Type B pancreatic cell (in vitro differentiated cells): ENCODE data around the gene STAG2. TPM values are rescaled to one million over a fixed set of nuclear protein-coding genes. Genes with fewer than 3 reads are reported as not detected.

Experiments used
- DNase-seq: peaks from one replicate; pipeline ENCODE4 v3.0.0; 2021; ENCODE audit warnings: mixed read lengths; ENCODE audit not compliant: unreplicated experiment; ENCODE audit errors: extremely low spot score
- H3K27ac Mint-ChIP-seq: 2 replicates; pipeline ENCODE4 v1.8.0; 2021; ENCODE audit warnings: mild to moderate bottlenecking, mixed read lengths
- H3K27me3 Mint-ChIP-seq: 2 replicates; pipeline ENCODE4 v1.8.0; 2021; ENCODE audit warnings: mixed read lengths
- H3K36me3 Mint-ChIP-seq: 2 replicates; pipeline ENCODE4 v1.8.0; 2021; ENCODE audit warnings: mixed read lengths
- H3K4me1 Mint-ChIP-seq: one replicate; pipeline ENCODE4 v1.8.0; 2021; ENCODE audit warnings: mixed read lengths; ENCODE audit not compliant: unreplicated experiment
- H3K4me3 Mint-ChIP-seq: 2 replicates; pipeline ENCODE4 v1.8.0; 2021; ENCODE audit warnings: mild to moderate bottlenecking, mixed read lengths
- H3K9me3 Mint-ChIP-seq: 2 replicates; pipeline ENCODE4 v1.8.0; 2021; ENCODE audit warnings: mixed read lengths
- total RNA-seq: library from RNA; stranded (reverse); gene quantifications from 2 replicates; pipeline ENCODE4 v1.2.1, GENCODE V29; 2021; ENCODE audit warnings: low replicate concordance
- TF ChIP-seq, protein P1 (sequence below): fragments of 200-600 bp; sonication (generic); conservative IDR thresholded peaks from 2 replicates; pipeline ENCODE4 v1.5.0; 2021; ENCODE audit warnings: antibody characterized with exemption, mild to moderate bottlenecking

Gene STAG2
- total RNA-seq, 1 donor from 2014 or later, result 62.5 TPM

DNA sequence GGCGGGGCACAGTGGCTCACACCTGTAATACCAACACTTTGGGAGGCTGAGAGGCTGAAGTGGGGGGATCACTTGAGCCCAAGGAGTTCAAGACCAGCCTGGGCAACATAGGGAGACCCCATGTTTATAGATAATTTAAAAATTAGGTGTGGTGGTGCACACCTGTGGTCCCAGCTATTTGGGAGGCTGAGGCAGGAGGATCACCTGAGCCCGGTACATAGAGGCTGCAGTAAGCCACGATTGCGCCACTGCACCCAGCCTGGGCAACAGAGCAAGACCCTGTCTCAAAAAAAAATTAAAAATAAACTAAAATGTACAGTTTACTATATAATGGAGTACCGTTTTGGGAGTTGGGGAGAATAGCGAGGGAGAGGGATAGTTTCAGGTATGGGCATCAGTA lies 4.2 kb downstream of the STAG2 start:
- Mint-ChIP-seq H3K27me3 (peaks cover 3% of the 10 kb centered on the region), H3K27ac (no peak overlapping the region), H3K4me1 (peaks cover 13% of the 10 kb centered on the region), H3K36me3 (peaks cover 13% of the 10 kb centered on the region), H3K9me3 (peaks cover 2% of the 10 kb centered on the region), H3K4me3 (no peak overlapping the region)
- DNase-seq, result no peak
- TF ChIP-seq, protein P1, sequence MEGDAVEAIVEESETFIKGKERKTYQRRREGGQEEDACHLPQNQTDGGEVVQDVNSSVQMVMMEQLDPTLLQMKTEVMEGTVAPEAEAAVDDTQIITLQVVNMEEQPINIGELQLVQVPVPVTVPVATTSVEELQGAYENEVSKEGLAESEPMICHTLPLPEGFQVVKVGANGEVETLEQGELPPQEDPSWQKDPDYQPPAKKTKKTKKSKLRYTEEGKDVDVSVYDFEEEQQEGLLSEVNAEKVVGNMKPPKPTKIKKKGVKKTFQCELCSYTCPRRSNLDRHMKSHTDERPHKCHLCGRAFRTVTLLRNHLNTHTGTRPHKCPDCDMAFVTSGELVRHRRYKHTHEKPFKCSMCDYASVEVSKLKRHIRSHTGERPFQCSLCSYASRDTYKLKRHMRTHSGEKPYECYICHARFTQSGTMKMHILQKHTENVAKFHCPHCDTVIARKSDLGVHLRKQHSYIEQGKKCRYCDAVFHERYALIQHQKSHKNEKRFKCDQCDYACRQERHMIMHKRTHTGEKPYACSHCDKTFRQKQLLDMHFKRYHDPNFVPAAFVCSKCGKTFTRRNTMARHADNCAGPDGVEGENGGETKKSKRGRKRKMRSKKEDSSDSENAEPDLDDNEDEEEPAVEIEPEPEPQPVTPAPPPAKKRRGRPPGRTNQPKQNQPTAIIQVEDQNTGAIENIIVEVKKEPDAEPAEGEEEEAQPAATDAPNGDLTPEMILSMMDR, result no peak

DNA sequence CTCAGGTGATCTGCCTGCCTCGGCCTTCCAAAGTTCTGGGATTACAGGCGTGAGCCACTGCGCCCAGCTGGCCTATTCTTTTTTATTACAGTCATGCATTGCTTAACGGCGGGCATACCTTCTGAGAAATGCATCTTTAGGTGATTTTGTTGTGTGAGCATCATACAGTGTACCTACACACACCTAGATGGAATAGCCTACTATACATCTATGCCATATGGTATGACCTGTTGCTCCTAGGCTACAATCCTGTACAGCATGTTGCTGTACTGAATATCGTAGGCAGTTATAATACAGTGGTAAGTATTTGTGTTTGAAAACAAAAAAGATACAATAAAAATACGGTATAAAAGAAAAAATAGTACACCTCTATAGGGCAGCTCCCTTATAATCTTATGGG lies 6.0 kb downstream of the STAG2 start:
- peaks cover 15% of the 10 kb centered on the region for H3K36me3 Mint-ChIP-seq
- no peak overlapping the region for H3K27ac Mint-ChIP-seq

DNA sequence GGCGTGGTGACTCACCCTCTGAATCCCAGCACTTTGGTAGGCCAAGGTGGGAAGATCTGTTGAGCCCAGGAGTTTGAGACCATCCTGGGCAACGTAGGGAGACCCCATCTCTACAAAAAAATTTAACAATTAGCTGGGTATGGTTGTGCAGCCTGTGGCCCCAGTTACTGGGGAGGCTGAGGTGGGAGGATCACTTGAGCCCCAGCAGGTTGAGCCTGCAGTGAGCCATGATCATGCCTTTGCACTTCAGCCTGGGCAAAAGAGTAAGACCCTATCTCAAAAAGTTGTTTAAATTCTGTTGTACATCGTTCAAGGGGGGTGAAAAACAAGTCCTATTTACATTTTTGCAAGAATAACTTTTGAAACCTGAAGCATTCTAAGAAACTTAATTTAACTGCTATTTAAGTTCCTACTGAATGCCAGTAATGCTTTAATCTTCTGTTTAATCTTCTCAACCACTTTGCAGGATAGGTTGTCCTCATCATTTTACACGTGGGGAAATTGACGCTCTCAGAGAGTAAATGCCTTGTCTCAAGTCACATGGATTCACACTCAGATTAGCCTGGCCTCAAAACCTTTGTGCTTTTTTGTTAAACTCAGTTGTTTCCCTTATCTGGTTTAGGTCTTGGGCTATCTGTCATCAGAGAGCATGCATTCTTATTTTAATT lies 7.0 kb downstream of the STAG2 start:
- Mint-ChIP-seq H3K9me3 (peaks cover 4% of the 10 kb centered on the region), H3K27me3 (no peaks in the 10 kb centered on the region)

More for the DNA sequence above, 6.0 kb downstream of the STAG2 start:
- Mint-ChIP-seq H3K27me3 (peaks cover 3% of the 10 kb centered on the region), H3K4me3 (no peak overlapping the region), H3K4me1 (peaks cover 16% of the 10 kb centered on the region), H3K9me3 (peaks cover 4% of the 10 kb centered on the region)
- no peak for DNase-seq
- TF ChIP-seq, protein P1, result no peak

DNA sequence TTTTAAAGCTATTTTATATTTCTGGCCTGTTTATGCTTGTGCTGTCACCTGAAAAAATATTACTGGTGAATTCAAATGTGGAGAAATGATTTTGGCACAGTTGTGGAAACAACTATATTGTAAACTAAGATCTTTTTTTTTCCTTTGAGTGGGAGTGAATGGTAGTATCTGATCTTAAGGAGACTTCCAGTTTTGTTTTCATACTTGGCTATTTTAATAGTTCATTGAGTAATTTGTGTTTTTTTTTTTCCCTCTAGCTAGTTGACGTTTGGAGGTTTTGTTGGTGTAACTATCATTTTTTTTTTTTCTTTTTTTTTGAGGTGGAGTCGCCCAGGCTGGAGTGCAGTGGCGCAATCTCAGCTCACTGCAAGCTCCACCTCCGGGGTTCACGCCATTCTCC lies 10.5 kb downstream of the STAG2 start:
- Mint-ChIP-seq H3K27me3 (no peaks in the 10 kb centered on the region), H3K9me3 (peaks cover 4% of the 10 kb centered on the region), H3K27ac (no peak overlapping the region), H3K36me3 (peaks cover 9% of the 10 kb centered on the region), H3K4me3 (no peak overlapping the region), H3K4me1 (peaks cover 13% of the 10 kb centered on the region)
- DNase-seq, result no peak
- TF ChIP-seq, protein P1, result no peak

More for the DNA sequence above, 7.0 kb downstream of the STAG2 start:
- Mint-ChIP-seq H3K4me1 (peaks cover 16% of the 10 kb centered on the region), H3K27ac (no peak overlapping the region), H3K36me3 (peaks cover 9% of the 10 kb centered on the region), H3K4me3 (no peak overlapping the region)
- no peak for DNase-seq
- TF ChIP-seq, protein P1, result no peak

DNA sequence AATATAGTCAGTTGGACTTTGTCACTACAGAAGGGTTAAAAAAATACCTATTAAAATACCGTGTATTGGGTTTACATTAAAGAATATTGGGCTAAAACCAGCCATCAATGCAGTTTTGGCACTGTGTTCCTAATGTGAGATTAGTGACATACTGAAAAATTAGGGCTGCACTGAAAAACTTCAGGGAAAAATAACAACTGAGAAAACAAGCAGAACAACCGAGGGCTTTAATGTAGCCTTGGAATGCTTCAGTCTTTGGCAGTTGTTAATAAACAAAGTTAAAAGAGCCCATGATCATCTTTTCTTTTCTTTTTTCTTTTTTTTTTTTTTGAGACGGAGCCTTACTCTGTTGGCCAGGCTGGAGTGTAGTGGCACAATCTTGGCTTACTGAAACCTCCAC lies 12.4 kb downstream of the STAG2 start:
- Mint-ChIP-seq H3K4me1 (peaks cover 13% of the 10 kb centered on the region), H3K4me3 (no peak overlapping the region), H3K9me3 (peaks cover 4% of the 10 kb centered on the region), H3K27me3 (no peaks in the 10 kb centered on the region), H3K36me3 (peaks cover 9% of the 10 kb centered on the region), H3K27ac (no peak overlapping the region)
- no peak for DNase-seq
- TF ChIP-seq, protein P1, result no peak

DNA sequence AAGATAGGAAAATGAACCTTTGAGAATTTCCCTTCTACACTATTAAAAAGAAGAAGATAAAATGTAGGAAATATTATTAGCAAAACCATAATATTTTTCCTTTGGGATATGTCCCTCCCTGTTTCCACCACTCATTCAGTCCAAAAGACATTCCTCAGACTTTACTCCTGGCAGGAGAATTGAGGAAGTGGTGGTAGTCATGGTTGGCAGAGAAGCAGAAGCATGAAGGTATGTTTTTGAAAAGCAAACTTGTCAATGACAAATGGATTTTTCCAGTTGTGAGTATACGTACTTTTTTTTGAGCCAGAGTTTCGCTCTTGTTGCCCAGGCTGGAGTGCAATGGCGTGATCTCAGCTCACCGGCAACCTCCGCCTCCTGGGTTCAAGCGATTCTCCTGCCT lies 13.7 kb downstream of the STAG2 start:
- Mint-ChIP-seq H3K36me3 (peaks cover 7% of the 10 kb centered on the region), H3K4me1 (peaks cover 20% of the 10 kb centered on the region), H3K9me3 (peaks cover 4% of the 10 kb centered on the region), H3K4me3 (no peak overlapping the region), H3K27me3 (no peaks in the 10 kb centered on the region), H3K27ac (no peak overlapping the region)
- no peak for DNase-seq
- TF ChIP-seq, protein P1, result no peak
